K562 (cell line): ENCODE results near the gene RALB. TPM values are rescaled to one million over a fixed set of nuclear protein-coding genes. Genes with fewer than 3 reads are reported as not detected.

ENCODE experiments used
- ATAC-seq: fragments of 200-7000 bp; cut with Tn5 transposase; 3 replicates; pipeline ENCODE4 v1.9.1; 2020; ENCODE audit warnings: moderate library complexity
- BruUV-seq: library from RNA; stranded (reverse); fragments of 400-500 nt; replicated peaks from 2 replicates; lab custom pipeline; 2021; lab: Mats Ljungman, UMichigan
- CTCF ChIA-PET: fragments of 300-600 bp; formaldehyde crosslinking; extraction: SDS; loops from one replicate; lab custom pipeline; 2021; ENCODE audit warnings: low intra/inter-chr PET ratio; lab: Yijun Ruan, JAX
- POLR2A ChIA-PET: fragments of 300-600, 350-650 bp; sonication (Branson Sonifier 250); formaldehyde crosslinking; extraction: SDS; loops from one replicate; lab custom pipeline; 2021; ENCODE audit warnings: antibody characterized with exemption, inconsistent platforms; lab: Yijun Ruan, JAX
- DNase-seq, 4 experiments: peaks; one replicate each; pipeline versions ENCODE4 v3.0.0 to v3.0.0-alpha.2; 2011 to 2018; ENCODE audit warnings: low spot score in 3 of 4, mixed read lengths in 3 of 4; ENCODE audit errors: extremely low read depth in 1 of 4
- FAIRE-seq: peaks from 2 replicates; lab custom pipeline; 2011; peaks lifted over from hg19 to GRCh38; lab: Jason Lieb, UNC
- H2AFZ ChIP-seq: 2 replicates; pipeline ENCODE4 v1.6.0; 2011; ENCODE audit warnings: low read depth, low read length, control low read depth, inconsistent platforms
- H3K27ac ChIP-seq: fragments of 200-600 bp; 3 replicates; pipeline ENCODE4 v1.8.0; 2011; ENCODE audit warnings: low read depth, mild to moderate bottlenecking, control low read depth, inconsistent platforms, low read length, moderate library complexity, mixed read lengths; ENCODE audit errors: extremely low read depth
- H3K27me3 ChIP-seq, 2 experiments: fragments of 300-600 bp in 1 of 2; 2 replicates in 1 of 2; 3 replicates in 1 of 2; pipeline versions ENCODE4 v1.6.0 to v1.8.0; 2011; ENCODE audit warnings: inconsistent platforms in 2 of 2, low read length in 2 of 2, mild to moderate bottlenecking in 1 of 2, mixed read lengths in 1 of 2, moderate library complexity in 1 of 2; ENCODE audit not compliant: control insufficient read depth in 2 of 2, insufficient read depth in 2 of 2
- H3K36me3 ChIP-seq: fragments of 300-600 bp; 3 replicates; pipeline ENCODE4 v1.8.0; 2011; ENCODE audit warnings: mild to moderate bottlenecking, low read length, inconsistent platforms; ENCODE audit not compliant: control insufficient read depth, insufficient read depth
- H3K4me1 ChIP-seq, 2 experiments: fragments of 200-600 bp in 1 of 2; replicated peaks in 1 of 2; 2 replicates in 1 of 2; 3 replicates in 1 of 2; pipeline versions ENCODE4 v1.5.1 to v1.8.0; 2011; ENCODE audit warnings: inconsistent platforms in 2 of 2, low read length in 2 of 2, mild to moderate bottlenecking in 1 of 2, mixed read lengths in 1 of 2, moderate library complexity in 1 of 2; ENCODE audit not compliant: control insufficient read depth in 2 of 2, insufficient read depth in 2 of 2
- H3K4me2 ChIP-seq: 2 replicates; pipeline ENCODE4 v1.6.1; 2011; ENCODE audit warnings: low read length, control low read depth, inconsistent platforms, mixed read lengths; ENCODE audit not compliant: insufficient read depth
- H3K4me3 ChIP-seq: fragments of 200-600 bp; sonication (generic), shearing (Covaris generic); 2 replicates; pipeline ENCODE4 v1.5.1; 2016; ENCODE audit warnings: control low read depth, inconsistent platforms
- H3K79me2 ChIP-seq: fragments of 200-600 bp; 3 replicates; pipeline ENCODE4 v1.8.0; 2011; ENCODE audit warnings: low read length, inconsistent platforms; ENCODE audit not compliant: control insufficient read depth, insufficient read depth
- H3K9ac ChIP-seq, 2 experiments: 2 replicates each; pipeline versions ENCODE4 v1.6.0 to v1.6.1; 2011; ENCODE audit warnings: low read depth in 2 of 2, low read length in 2 of 2, control low read depth in 1 of 2, inconsistent platforms in 1 of 2, mild to moderate bottlenecking in 1 of 2, mixed read lengths in 1 of 2; ENCODE audit not compliant: insufficient read depth in 1 of 2
- H3K9me1 ChIP-seq: one replicate; pipeline ENCODE4 v1.6.0; 2011; ENCODE audit warnings: inconsistent platforms, mild to moderate bottlenecking, low read length, moderate library complexity; ENCODE audit not compliant: control insufficient read depth, insufficient read depth
- H3K9me3 ChIP-seq: replicated peaks from 2 replicates; pipeline ENCODE4 v1.5.1; 2011; ENCODE audit warnings: low read depth, low read length, inconsistent platforms; ENCODE audit not compliant: control insufficient read depth, insufficient read depth
- H4K20me1 ChIP-seq: replicated peaks from 2 replicates; pipeline ENCODE4 v1.6.1; 2011; ENCODE audit warnings: low read length, inconsistent platforms, mixed read lengths; ENCODE audit not compliant: control insufficient read depth, insufficient read depth
- CBX2 ChIP-seq: fragments of 200-600 bp; sonication (generic); IDR thresholded peaks from one replicate; pipeline ENCODE4 v1.6.1; 2012; ENCODE audit warnings: mild to moderate bottlenecking, low read length, inconsistent platforms; ENCODE audit not compliant: insufficient read depth, poor library complexity, severe bottlenecking
- E2F6 ChIP-seq, 2 experiments: IDR thresholded peaks; 2 replicates each; pipeline ENCODE4 v1.6.1; 2011; ENCODE audit warnings: borderline replicate concordance in 1 of 2, control low read depth in 1 of 2, low read depth in 1 of 2, low read length in 1 of 2, mild to moderate bottlenecking in 1 of 2, mixed read lengths in 1 of 2, moderate library complexity in 1 of 2; ENCODE audit not compliant: insufficient read depth in 1 of 2, insufficient read length in 1 of 2, poor library complexity in 1 of 2, severe bottlenecking in 1 of 2; ENCODE audit errors: extremely low read depth in 1 of 2
- EGR1 ChIP-seq: fragments of 450-650 bp; conservative IDR thresholded peaks from 2 replicates; pipeline ENCODE4 v1.6.1; 2017; ENCODE audit warnings: mild to moderate bottlenecking
- ETS2 ChIP-seq: IDR thresholded peaks from 2 replicates; pipeline ENCODE4 v1.6.1; 2016; ENCODE audit warnings: borderline replicate concordance, missing genetic modification characterization, mild to moderate bottlenecking, moderate library complexity, missing compliant biosample characterization; ENCODE audit not compliant: poor library complexity, severe bottlenecking
- RB1 ChIP-seq: fragments of 450-650 bp; IDR thresholded peaks from 2 replicates; pipeline ENCODE4 v1.6.1; 2017; ENCODE audit warnings: low read depth, mild to moderate bottlenecking
- USF2 ChIP-seq: sonication (generic); formaldehyde crosslinking; IDR thresholded peaks from 2 replicates; pipeline ENCODE4 v1.5.0; 2020; ENCODE audit warnings: missing genetic modification reagents
- ZC3H11A ChIP-seq: IDR thresholded peaks from 2 replicates; pipeline ENCODE4 v1.6.1; 2012; ENCODE audit warnings: low read depth, low read length, improper control_type of control experiment
- WGBS: fragments of 100-300 bp; shearing (Covaris generic); methylation state at CpG from one replicate; pipeline ENCODE4 v1.1.6; 2016; ENCODE audit warnings: low coverage, mixed read lengths; ENCODE audit not compliant: insufficient coverage; ENCODE audit errors: missing lambda C conversion rate; 5-methylcytosine and 5-hydroxymethylcytosine counted together
- in situ Hi-C: fragments of 300-500 bp; cut with MboI; formaldehyde crosslinking; loops from 4 replicates; pipeline ENCODE4 v1.15.0; 2018; ENCODE audit warnings: inconsistent platforms, mixed read lengths
- intact Hi-C: fragments of 100-400 bp; cut with micrococcal nuclease; formaldehyde crosslinking; loops from 2 replicates; pipeline ENCODE4 v1.14.2; 2022
- polyA plus RNA-seq, 8 experiments: library from polyadenylated mRNA; depleted of rRNA in 4 of 8; stranded (reverse) in 5 of 8; unstranded in 3 of 8; fragments of >200 nt; fragmentation: Nextera tagmentation in 2 of 8; fragmentation: Illumina TruSeq in 1 of 8; extraction: Ambion mirVana in 2 of 8; extraction: Trizol in 1 of 8; gene quantifications; 2 replicates each; pipeline versions ENCODE4 v1.2.1 to v1.2.3, GENCODE V29; 2011 to 2014; ENCODE audit warnings: inconsistent platforms in 1 of 8, missing spikeins in 1 of 8
- total RNA-seq, 7 experiments: library from RNA; depleted of rRNA in 6 of 7; stranded (reverse); fragments of >200 nt in 6 of 7; fragmentation: Illumina TruSeq in 2 of 7; extraction: Trizol in 2 of 7; gene quantifications; 2 replicates each; pipeline versions ENCODE4 v1.2.1 to v1.2.3, GENCODE V29; 2011 to 2021; ENCODE audit warnings: low replicate concordance in 1 of 7
- TF ChIP-seq, protein P1 (sequence below), 2 experiments: fragments of 150-350 bp in 1 of 2; IDR thresholded peaks; 2 replicates each; pipeline ENCODE4 v1.6.1; 2012 to 2016; ENCODE audit warnings: low read depth in 2 of 2, low read length in 2 of 2, mild to moderate bottlenecking in 1 of 2, moderate library complexity in 1 of 2
- TF ChIP-seq, protein P2 (sequence below): fragments of 250-450 bp; sonication (Bioruptor Pico); IDR thresholded peaks from 2 replicates; pipeline ENCODE4 v1.9.0; 2021; ENCODE audit warnings: mild to moderate bottlenecking, inconsistent platforms
- TF ChIP-seq, protein P3 (sequence below): fragments of 250-450 bp; sonication (Bioruptor Pico); IDR thresholded peaks from 2 replicates; pipeline ENCODE4 v1.4.0; 2020

Gene RALB
- total and polyA plus RNA-seq, 9 of the 15 experiments (the other 6 are each of a cell fraction or from before 2014, with no cell fraction given) = 14.8 to 65.6 (median 38.4) TPM

- H3K27ac ChIP-seq = no peak overlapping the region
- H3K9me1 ChIP-seq = no peaks in the 10 kb centered on the region
- ChIA-PET POLR2A (no interaction called here), CTCF (no interaction called here)
- no peaks in the 10 kb centered on the region for H4K20me1 ChIP-seq
- in situ Hi-C loops = no loop called here
- H3K9me3 ChIP-seq = no peaks in the 10 kb centered on the region
- H3K27me3 ChIP-seq = no peaks in the 10 kb centered on the region; a peak in 1 of 5 replicates
- DNase-seq (no peak), ATAC-seq (no peak), FAIRE-seq (no peak)
- WGBS = 69% methylated on average over 10 of the region's 10 CpGs
- BruUV-seq = no TSS peak
- no peak overlapping the region for H3K4me2 ChIP-seq
- no peaks in the 10 kb centered on the region for H3K79me2 ChIP-seq
- intact Hi-C loops = no loop called here
- H3K4me1 ChIP-seq = peaks cover 15% of the 10 kb centered on the region in 2 experiments
- no peak overlapping the region for H3K4me3 ChIP-seq
- H2AFZ ChIP-seq = no peak overlapping the region
- H3K9ac ChIP-seq = no peak overlapping the region
- no peaks in the 10 kb centered on the region for H3K36me3 ChIP-seq
- TF ChIP-seq, protein P1, sequence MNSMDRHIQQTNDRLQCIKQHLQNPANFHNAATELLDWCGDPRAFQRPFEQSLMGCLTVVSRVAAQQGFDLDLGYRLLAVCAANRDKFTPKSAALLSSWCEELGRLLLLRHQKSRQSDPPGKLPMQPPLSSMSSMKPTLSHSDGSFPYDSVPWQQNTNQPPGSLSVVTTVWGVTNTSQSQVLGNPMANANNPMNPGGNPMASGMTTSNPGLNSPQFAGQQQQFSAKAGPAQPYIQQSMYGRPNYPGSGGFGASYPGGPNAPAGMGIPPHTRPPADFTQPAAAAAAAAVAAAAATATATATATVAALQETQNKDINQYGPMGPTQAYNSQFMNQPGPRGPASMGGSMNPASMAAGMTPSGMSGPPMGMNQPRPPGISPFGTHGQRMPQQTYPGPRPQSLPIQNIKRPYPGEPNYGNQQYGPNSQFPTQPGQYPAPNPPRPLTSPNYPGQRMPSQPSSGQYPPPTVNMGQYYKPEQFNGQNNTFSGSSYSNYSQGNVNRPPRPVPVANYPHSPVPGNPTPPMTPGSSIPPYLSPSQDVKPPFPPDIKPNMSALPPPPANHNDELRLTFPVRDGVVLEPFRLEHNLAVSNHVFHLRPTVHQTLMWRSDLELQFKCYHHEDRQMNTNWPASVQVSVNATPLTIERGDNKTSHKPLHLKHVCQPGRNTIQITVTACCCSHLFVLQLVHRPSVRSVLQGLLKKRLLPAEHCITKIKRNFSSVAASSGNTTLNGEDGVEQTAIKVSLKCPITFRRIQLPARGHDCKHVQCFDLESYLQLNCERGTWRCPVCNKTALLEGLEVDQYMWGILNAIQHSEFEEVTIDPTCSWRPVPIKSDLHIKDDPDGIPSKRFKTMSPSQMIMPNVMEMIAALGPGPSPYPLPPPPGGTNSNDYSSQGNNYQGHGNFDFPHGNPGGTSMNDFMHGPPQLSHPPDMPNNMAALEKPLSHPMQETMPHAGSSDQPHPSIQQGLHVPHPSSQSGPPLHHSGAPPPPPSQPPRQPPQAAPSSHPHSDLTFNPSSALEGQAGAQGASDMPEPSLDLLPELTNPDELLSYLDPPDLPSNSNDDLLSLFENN (IDR thresholded peaks at IDR 0.05; ENCODE audit: low read depth in 2 of 2, low read length in 2 of 2) = no peak
- TF ChIP-seq CBX2 (no peak), ZC3H11A (no peak), EGR1 (no peak), E2F6 (IDR thresholded peaks at IDR 0.05; ENCODE audit: borderline replicate concordance in 1 of 2, extremely low read depth in 1 of 2, insufficient read depth in 1 of 2, insufficient read length in 1 of 2, low read depth in 1 of 2, low read length in 1 of 2, poor library complexity in 1 of 2, severe bottlenecking in 1 of 2) (no peak), RB1 (no peak), ETS2 (tag) (no peak), USF2 (CRISPR knock-in tag) (no peak)
- TF ChIP-seq, protein P2, sequence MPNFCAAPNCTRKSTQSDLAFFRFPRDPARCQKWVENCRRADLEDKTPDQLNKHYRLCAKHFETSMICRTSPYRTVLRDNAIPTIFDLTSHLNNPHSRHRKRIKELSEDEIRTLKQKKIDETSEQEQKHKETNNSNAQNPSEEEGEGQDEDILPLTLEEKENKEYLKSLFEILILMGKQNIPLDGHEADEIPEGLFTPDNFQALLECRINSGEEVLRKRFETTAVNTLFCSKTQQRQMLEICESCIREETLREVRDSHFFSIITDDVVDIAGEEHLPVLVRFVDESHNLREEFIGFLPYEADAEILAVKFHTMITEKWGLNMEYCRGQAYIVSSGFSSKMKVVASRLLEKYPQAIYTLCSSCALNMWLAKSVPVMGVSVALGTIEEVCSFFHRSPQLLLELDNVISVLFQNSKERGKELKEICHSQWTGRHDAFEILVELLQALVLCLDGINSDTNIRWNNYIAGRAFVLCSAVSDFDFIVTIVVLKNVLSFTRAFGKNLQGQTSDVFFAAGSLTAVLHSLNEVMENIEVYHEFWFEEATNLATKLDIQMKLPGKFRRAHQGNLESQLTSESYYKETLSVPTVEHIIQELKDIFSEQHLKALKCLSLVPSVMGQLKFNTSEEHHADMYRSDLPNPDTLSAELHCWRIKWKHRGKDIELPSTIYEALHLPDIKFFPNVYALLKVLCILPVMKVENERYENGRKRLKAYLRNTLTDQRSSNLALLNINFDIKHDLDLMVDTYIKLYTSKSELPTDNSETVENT = no peak
- TF ChIP-seq, protein P3, sequence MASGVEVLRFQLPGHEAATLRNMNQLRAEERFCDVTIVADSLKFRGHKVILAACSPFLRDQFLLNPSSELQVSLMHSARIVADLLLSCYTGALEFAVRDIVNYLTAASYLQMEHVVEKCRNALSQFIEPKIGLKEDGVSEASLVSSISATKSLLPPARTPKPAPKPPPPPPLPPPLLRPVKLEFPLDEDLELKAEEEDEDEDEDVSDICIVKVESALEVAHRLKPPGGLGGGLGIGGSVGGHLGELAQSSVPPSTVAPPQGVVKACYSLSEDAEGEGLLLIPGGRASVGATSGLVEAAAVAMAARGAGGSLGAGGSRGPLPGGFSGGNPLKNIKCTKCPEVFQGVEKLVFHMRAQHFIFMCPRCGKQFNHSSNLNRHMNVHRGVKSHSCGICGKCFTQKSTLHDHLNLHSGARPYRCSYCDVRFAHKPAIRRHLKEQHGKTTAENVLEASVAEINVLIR = no peak
- TF ChIP-seq, all 486 proteins: peak for 0
Observed at GRCh38 chr2:120229341-120229740, 23.3 kb upstream of the RALB start.
